ENCODE measurements around the gene TPD52L1.
"Not testable (repeated sequence)": the region's sequence is repeated elsewhere in the genome, so short reads cannot be mapped to it uniquely, and the experiment has no call there.

Gene TPD52L1

DNA sequence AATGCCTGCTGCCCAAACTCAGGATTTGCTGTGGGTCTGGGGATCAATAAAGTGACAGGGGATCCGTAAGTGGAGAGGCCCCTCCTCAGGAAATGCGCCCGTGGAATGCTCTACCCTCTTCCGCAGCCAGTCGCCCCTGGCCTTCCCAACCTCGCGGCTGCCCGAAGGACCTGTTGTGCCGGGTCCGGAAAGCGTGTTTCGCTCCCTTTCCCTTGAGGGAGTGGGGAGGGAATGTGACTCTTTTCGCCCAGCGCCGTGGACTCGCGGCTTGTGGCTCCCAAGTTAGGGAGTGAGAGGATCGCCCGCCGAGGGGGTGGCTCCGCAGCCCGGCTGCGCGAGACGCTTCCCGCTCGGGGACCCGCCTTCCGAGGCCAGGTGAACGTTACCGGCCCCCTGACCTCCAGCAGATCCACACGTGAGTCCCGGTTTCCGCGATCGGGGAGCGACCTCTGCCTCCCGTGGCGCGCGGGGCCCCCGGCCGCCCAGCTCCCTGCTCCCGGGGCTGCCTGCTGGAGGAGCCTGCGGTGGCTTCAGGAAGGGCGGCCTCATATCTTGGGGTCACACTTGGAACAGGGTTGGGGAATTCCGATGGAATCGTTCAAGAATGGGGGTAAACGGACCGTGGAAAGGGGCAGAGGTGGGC lies 666 bp downstream of the TPD52L1 start:
- no peak overlapping the region for H3K27ac Mint-ChIP-seq
- H3K36me3 Mint-ChIP-seq (ENCODE audit: insufficient read depth) = no peaks in the 10 kb centered on the region
- H3K4me1 Mint-ChIP-seq (ENCODE audit: low read depth in 2 of 2) = no peaks in the 10 kb centered on the region
- peaks cover 30 to 52% of the 10 kb centered on the region in 2 donors for H3K27me3 Mint-ChIP-seq
- H3K4me3 Mint-ChIP-seq = peak overlapping the region; percentile 60 to 68
- no peak for ATAC-seq (replicated peaks)
- H3K9me3 Mint-ChIP-seq = no peaks in the 10 kb centered on the region
- DNase-seq = no peak

DNA sequence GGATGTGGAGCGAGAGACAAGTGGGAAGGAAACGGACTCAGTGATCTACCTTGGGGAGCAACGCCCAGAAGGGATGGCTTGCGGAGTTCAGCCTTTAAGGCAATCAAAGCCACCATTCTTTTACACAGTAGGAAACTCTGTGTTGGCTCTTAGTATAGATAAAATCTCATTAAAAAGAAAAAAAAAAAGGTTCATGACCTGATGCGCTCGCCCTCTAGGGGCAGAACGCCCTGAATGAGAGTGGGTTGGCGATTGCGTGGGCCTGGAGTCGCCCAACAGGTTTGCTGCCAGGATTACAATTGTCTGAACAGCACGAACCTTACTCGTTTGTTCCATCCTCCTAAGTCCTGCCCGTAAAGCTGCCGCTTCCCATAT lies 1.2 kb downstream of the TPD52L1 start:
- H3K9me3 Mint-ChIP-seq = no peaks in the 10 kb centered on the region
- DNase-seq (no peak), ATAC-seq (replicated peaks) (peak; percentile 19)
- H3K4me1 Mint-ChIP-seq (ENCODE audit: low read depth in 2 of 2) = no peaks in the 10 kb centered on the region
- no peaks in the 10 kb centered on the region for H3K36me3 Mint-ChIP-seq (ENCODE audit: insufficient read depth)
- H3K4me3 Mint-ChIP-seq = peak overlapping the region; percentile 43 to 58
- H3K27ac Mint-ChIP-seq = no peak overlapping the region
- peaks cover 33 to 52% of the 10 kb centered on the region in 2 donors for H3K27me3 Mint-ChIP-seq

- no peak overlapping the region for H3K4me3 Mint-ChIP-seq
- H3K27me3 Mint-ChIP-seq = peaks cover 27 to 52% of the 10 kb centered on the region in 2 donors
- H3K4me1 Mint-ChIP-seq (ENCODE audit: low read depth in 2 of 2) = no peaks in the 10 kb centered on the region
Observed at GRCh38 chr6:125155344-125155743, 1.8 kb downstream of the TPD52L1 start.

DNA sequence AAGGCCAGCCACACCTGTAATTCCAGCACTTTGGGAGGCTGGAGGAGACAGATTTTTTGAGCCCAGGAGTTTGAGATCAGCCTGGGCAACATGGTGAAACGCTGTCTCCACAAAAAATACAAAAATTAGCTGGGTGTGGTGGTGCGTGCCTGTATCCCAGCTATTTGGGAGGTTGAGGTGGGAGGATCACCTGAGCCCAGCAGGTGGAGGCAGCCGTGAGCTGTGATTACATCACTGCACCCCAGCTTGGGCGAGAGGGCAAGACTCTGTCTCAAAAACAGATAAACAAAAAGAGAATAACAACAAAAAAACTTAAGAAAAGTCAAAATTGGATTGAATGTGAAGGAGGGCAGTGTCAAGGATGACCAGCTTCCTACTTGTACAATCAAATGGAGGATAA lies 2.9 kb downstream of the TPD52L1 start:
- DNase-seq = no peak
- Mint-ChIP-seq H3K27me3 (peaks cover 35 to 51% of the 10 kb centered on the region in 2 donors), H3K27ac (no peak overlapping the region), H3K4me3 (no peak overlapping the region), H3K4me1 (ENCODE audit: low read depth in 2 of 2) (no peaks in the 10 kb centered on the region), H3K9me3 (no peaks in the 10 kb centered on the region), H3K36me3 (ENCODE audit: insufficient read depth) (no peaks in the 10 kb centered on the region)
- no peak for ATAC-seq (replicated peaks)

More at GRCh38 chr6:125155344-125155743, 1.8 kb downstream of the TPD52L1 start:
- no peak for ATAC-seq (replicated peaks)
- no peak overlapping the region for H3K27ac Mint-ChIP-seq
- DNase-seq = no peak
- no peaks in the 10 kb centered on the region for H3K9me3 Mint-ChIP-seq
- H3K36me3 Mint-ChIP-seq (ENCODE audit: insufficient read depth) = no peaks in the 10 kb centered on the region

DNA sequence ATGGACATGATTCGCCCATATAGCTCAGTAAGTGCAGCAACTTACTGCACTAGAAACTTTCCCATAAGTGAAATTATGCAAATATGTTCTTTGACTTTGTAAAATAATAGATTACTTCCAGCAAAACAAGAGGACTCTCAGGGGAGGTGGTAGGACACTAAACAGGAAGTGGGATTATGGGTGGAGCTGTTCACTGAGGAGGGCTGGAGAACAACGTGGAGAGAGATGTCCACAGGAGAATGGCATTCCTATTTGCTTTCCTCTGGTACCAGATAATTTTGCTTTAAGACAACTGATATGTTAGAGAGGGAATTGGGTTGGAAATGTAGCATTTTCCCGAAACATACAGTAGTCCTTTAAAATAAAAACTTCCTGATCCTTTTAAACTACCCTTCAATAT lies 3.7 kb downstream of the TPD52L1 start:
- ATAC-seq (replicated peaks) (no peak), DNase-seq (no peak)
- H3K4me1 Mint-ChIP-seq (ENCODE audit: low read depth in 2 of 2) = no peaks in the 10 kb centered on the region
- no peak overlapping the region for H3K4me3 Mint-ChIP-seq
- no peak overlapping the region for H3K27ac Mint-ChIP-seq
- H3K36me3 Mint-ChIP-seq (ENCODE audit: insufficient read depth) = no peaks in the 10 kb centered on the region
- no peaks in the 10 kb centered on the region for H3K9me3 Mint-ChIP-seq
- H3K27me3 Mint-ChIP-seq = peaks cover 36 to 47% of the 10 kb centered on the region in 2 donors

- no peaks in the 10 kb centered on the region for H3K4me1 Mint-ChIP-seq (ENCODE audit: low read depth in 2 of 2)
- no peak overlapping the region for H3K4me3 Mint-ChIP-seq
- no peaks in the 10 kb centered on the region for H3K36me3 Mint-ChIP-seq (ENCODE audit: insufficient read depth)
- no peak overlapping the region for H3K27ac Mint-ChIP-seq
- no peaks in the 10 kb centered on the region for H3K9me3 Mint-ChIP-seq
- peaks cover 38 to 46% of the 10 kb centered on the region in 2 donors for H3K27me3 Mint-ChIP-seq
- DNase-seq (no peak), ATAC-seq (replicated peaks) (no peak)
Observed at GRCh38 chr6:125157725-125158124, 4.2 kb downstream of the TPD52L1 start.

DNA sequence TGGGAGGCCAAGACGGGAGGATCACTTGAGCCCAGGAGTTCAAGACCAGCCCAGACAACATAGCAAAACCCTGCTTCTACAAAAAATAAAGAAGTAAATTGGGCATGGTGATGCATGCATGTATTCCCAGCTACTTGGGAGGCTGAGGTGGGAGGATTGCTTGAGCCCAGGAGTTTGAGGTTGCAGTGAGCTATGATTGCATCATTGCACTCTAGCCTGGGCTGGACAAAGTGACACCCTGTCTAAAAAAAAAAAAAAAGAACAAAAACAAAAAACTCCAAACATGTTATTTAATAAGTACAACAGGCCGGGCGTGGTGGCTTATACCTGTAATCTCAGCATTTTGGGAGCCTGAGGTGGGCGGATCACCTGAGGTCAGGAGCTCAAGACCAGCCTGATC lies 9.8 kb downstream of the TPD52L1 start:
- not testable (repeated sequence) for DNase-seq; H3K4me1 Mint-ChIP-seq (ENCODE audit: low read depth in 2 of 2); H3K9me3 Mint-ChIP-seq; H3K27ac Mint-ChIP-seq; ATAC-seq (replicated peaks); H3K4me3 Mint-ChIP-seq; H3K36me3 Mint-ChIP-seq (ENCODE audit: insufficient read depth)
- H3K27me3 Mint-ChIP-seq = peaks cover 23 to 34% of the 10 kb centered on the region in 2 donors

DNA sequence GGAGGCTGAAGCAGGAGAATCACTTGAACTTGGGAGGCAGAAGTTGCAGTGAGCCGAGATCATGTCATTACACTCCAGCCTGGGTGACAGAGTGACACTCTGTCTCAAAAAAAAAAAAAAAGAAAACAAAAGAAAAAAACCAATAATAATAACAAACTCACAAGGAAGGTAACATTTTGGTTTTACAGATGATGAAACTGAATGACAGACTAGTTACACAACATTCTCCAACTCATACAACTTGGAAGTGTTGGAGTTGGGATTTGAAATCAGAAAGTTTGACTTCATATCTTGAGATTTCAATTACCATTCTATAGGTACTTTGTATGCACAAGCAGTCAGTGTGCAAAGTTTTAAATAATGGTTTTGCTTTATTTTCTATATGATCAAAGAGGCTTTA lies 10.2 kb downstream of the TPD52L1 start:
- no peak for ATAC-seq (replicated peaks)
- Mint-ChIP-seq H3K4me3 (no peak overlapping the region), H3K9me3 (no peaks in the 10 kb centered on the region), H3K27ac (no peak overlapping the region), H3K4me1 (ENCODE audit: low read depth in 2 of 2) (no peaks in the 10 kb centered on the region), H3K27me3 (peaks cover 27 to 35% of the 10 kb centered on the region in 2 donors), H3K36me3 (ENCODE audit: insufficient read depth) (no peaks in the 10 kb centered on the region)
- DNase-seq = no peak

DNA sequence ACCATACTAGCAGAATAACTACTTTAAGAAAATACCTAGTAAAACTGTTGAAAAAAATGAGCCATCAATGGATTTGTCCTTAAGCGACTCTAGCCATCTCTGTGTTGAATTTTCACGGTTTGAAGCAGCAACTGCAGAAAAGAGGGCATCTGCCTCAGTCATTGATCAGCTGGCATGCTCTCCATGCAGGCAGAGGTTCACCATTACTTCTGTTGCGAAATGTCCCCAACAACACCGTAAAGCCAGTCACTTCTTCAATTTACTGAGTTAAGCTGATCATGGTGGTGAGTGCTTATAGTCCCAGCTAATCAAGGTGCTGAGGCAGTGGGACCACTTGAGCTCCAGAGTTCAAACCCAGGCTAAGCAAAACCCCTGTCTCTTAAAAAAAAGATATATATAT lies 11.1 kb downstream of the TPD52L1 start:
- ATAC-seq (replicated peaks) (no peak), DNase-seq (no peak)
- no peaks in the 10 kb centered on the region for H3K9me3 Mint-ChIP-seq
- no peak overlapping the region for H3K27ac Mint-ChIP-seq
- no peaks in the 10 kb centered on the region for H3K4me1 Mint-ChIP-seq (ENCODE audit: low read depth in 2 of 2)
- no peak overlapping the region for H3K4me3 Mint-ChIP-seq
- H3K36me3 Mint-ChIP-seq (ENCODE audit: insufficient read depth) = no peaks in the 10 kb centered on the region
- peaks cover 36 to 39% of the 10 kb centered on the region in 2 donors for H3K27me3 Mint-ChIP-seq

DNA sequence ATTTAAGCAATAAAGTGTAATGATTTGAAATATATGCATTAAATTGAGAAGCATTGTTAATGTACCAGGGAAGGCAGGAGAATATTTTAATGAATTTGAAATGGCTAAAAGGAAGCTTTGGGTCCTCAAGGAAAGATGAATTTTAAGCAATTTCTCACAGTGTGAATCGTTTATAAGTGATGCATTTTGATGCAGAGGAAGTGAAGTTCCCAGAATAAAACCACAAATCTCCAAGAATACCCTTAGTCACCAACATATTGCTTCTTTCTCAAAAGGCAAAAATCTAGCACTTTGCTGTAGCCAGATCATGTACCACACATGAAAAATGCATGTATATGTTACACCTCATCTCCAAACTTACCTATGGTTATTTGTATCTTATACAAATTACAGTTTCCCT lies 11.7 kb downstream of the TPD52L1 start:
- Mint-ChIP-seq H3K36me3 (ENCODE audit: insufficient read depth) (no peaks in the 10 kb centered on the region), H3K4me3 (no peak overlapping the region), H3K4me1 (ENCODE audit: low read depth in 2 of 2) (no peaks in the 10 kb centered on the region), H3K9me3 (no peaks in the 10 kb centered on the region), H3K27ac (no peak overlapping the region), H3K27me3 (peaks cover 42 to 44% of the 10 kb centered on the region in 2 donors)
- ATAC-seq (replicated peaks) = no peak
- no peak for DNase-seq

GRCh38 chr6:125165776-125166175 lies 12.2 kb downstream of the TPD52L1 start:
- Mint-ChIP-seq H3K9me3 (no peaks in the 10 kb centered on the region), H3K27ac (no peak overlapping the region), H3K4me3 (no peak overlapping the region), H3K36me3 (ENCODE audit: insufficient read depth) (no peaks in the 10 kb centered on the region), H3K27me3 (peaks cover 41 to 44% of the 10 kb centered on the region in 2 donors), H3K4me1 (ENCODE audit: low read depth in 2 of 2) (no peaks in the 10 kb centered on the region)
- DNase-seq (no peak), ATAC-seq (replicated peaks) (no peak)

DNA sequence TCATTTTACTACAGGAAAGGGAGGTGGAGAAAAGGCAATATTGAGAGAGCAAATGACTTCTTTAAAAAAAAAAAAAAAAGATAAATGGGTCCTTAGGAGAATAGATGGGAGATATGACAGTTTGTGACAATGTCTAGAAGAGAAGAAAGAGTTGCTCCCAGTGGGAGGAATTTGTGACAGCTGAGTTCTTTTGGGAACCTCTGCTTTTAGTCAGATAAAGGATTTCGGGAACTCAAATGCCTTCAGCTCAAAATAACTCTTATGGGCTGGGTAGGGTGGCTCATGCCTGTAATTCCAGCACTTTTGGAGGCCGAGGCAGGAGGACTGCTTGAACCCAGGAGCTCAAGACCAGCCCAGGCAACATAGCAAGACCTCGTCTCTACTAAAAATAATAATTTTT lies 13.1 kb downstream of the TPD52L1 start:
- H3K27ac Mint-ChIP-seq = no peak overlapping the region
- ATAC-seq (replicated peaks) = no peak
- no peak for DNase-seq
- H3K9me3 Mint-ChIP-seq = no peaks in the 10 kb centered on the region
- no peak overlapping the region for H3K4me3 Mint-ChIP-seq
- no peaks in the 10 kb centered on the region for H3K36me3 Mint-ChIP-seq (ENCODE audit: insufficient read depth)
- H3K4me1 Mint-ChIP-seq (ENCODE audit: low read depth in 2 of 2) = no peaks in the 10 kb centered on the region
- peaks cover 32 to 35% of the 10 kb centered on the region in 2 donors for H3K27me3 Mint-ChIP-seq

DNA sequence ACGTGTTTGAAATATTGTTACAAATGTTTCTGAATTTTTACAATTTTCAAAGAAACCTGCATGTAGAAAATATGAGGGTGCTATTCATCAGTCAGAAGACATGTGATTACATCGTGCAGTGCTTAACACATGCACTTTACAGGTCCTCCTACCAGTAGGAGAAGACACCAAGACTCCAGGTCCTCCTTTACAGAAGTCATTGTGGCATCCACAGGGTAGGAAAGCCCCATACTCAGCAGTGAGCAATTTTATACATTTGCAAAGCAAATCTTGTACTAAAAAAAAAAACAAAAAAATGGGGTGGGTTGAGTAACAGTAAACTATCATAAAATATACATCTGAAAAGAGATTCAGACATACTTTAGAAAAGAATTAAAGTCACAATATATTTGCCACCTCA lies 14.0 kb downstream of the TPD52L1 start:
- DNase-seq (no peak), ATAC-seq (replicated peaks) (no peak)
- no peak overlapping the region for H3K27ac Mint-ChIP-seq
- no peaks in the 10 kb centered on the region for H3K4me1 Mint-ChIP-seq (ENCODE audit: low read depth in 2 of 2)
- no peaks in the 10 kb centered on the region for H3K36me3 Mint-ChIP-seq (ENCODE audit: insufficient read depth)
- H3K9me3 Mint-ChIP-seq = no peaks in the 10 kb centered on the region
- peaks cover 31 to 39% of the 10 kb centered on the region in 2 donors for H3K27me3 Mint-ChIP-seq
- H3K4me3 Mint-ChIP-seq = no peak overlapping the region

GRCh38 chr6:125169058-125169457 lies 15.5 kb downstream of the TPD52L1 start:
- Mint-ChIP-seq H3K36me3 (ENCODE audit: insufficient read depth) (no peaks in the 10 kb centered on the region), H3K4me1 (ENCODE audit: low read depth in 2 of 2) (no peaks in the 10 kb centered on the region), H3K27ac (no peak overlapping the region), H3K9me3 (no peaks in the 10 kb centered on the region), H3K27me3 (peaks cover 33 to 40% of the 10 kb centered on the region in 2 donors), H3K4me3 (no peak overlapping the region)
- no peak for ATAC-seq (replicated peaks)
- no peak for DNase-seq
